A172 (cell line): Measurements from ENCODE around the gene HMGN4. TPM values are rescaled to one million over a fixed set of nuclear protein-coding genes. Genes with fewer than 3 reads are reported as not detected.
"Not testable (repeated sequence)": the region's sequence is repeated elsewhere in the genome, so short reads cannot be mapped to it uniquely, and the experiment has no call there.

Experiments used
- DNase-seq: peaks from one replicate; pipeline ENCODE4 v3.0.0-alpha.2; 2015; ENCODE audit warnings: low spot score
- total RNA-seq: library from RNA; depleted of rRNA; stranded (reverse); fragments of >200 nt; shearing (Covaris generic); gene quantifications from 2 replicates; pipeline ENCODE4 v1.2.3, GENCODE V29; 2014

HMGN4 gene
- total RNA-seq, 1 experiment from 2014 or later, result 106 TPM

- not testable (repeated sequence) for DNase-seq
Measured at GRCh38 chr6:26522486-26523228, 15.5 kb upstream of the HMGN4 start.

- not testable (repeated sequence) for DNase-seq
Measured at GRCh38 chr6:26524314-26524713, 13.9 kb upstream of the HMGN4 start.

GRCh38 chr6:26524722-26525370, 13.3 kb upstream of the HMGN4 start:
- DNase-seq, result no peak

- no peak for DNase-seq
Measured at GRCh38 chr6:26525838-26526237, 12.3 kb upstream of the HMGN4 start.

GRCh38 chr6:26526928-26527327, 11.2 kb upstream of the HMGN4 start:
- DNase-seq, result no peak

GRCh38 chr6:26530203-26530602, 8.0 kb upstream of the HMGN4 start:
- no peak for DNase-seq

- no peak for DNase-seq
Measured at GRCh38 chr6:26531897-26532296, 6.3 kb upstream of the HMGN4 start.

- DNase-seq, result peak; percentile 96
Measured at GRCh38 chr6:26532699-26533531, 5.3 kb upstream of the HMGN4 start.

GRCh38 chr6:26533532-26533931, 4.6 kb upstream of the HMGN4 start:
- DNase-seq, result no peak

GRCh38 chr6:26534681-26535465, 3.3 kb upstream of the HMGN4 start:
- DNase-seq, result no peak

- peak; percentile 25 for DNase-seq
Measured at GRCh38 chr6:26536571-26537159, 1.5 kb upstream of the HMGN4 start.

- peak; percentile 97 for DNase-seq
Measured at GRCh38 chr6:26537160-26537845, 863 bp upstream of the HMGN4 start.

GRCh38 chr6:26538572-26538902, 371 bp downstream of the HMGN4 start:
- DNase-seq, result peak; percentile 16

GRCh38 chr6:26539071-26539615, 977 bp downstream of the HMGN4 start:
- no peak for DNase-seq

GRCh38 chr6:26541579-26541978, 3.4 kb downstream of the HMGN4 start:
- DNase-seq, result no peak

GRCh38 chr6:26543953-26544352, 5.8 kb downstream of the HMGN4 start:
- DNase-seq, result peak; percentile 9

GRCh38 chr6:26544473-26544872, 6.3 kb downstream of the HMGN4 start:
- no peak for DNase-seq

- no peak for DNase-seq
Measured at GRCh38 chr6:26545627-26546026, 7.5 kb downstream of the HMGN4 start.

GRCh38 chr6:26547363-26547762, 9.2 kb downstream of the HMGN4 start:
- not testable (repeated sequence) for DNase-seq

- no peak for DNase-seq
Measured at GRCh38 chr6:26550250-26550993, 12.3 kb downstream of the HMGN4 start.
